ENCODE measurements around the gene RAB12.
"Not testable (repeated sequence)": the region's sequence is repeated elsewhere in the genome, so short reads cannot be mapped to it uniquely, and the experiment has no call there.

The RAB12 gene

GRCh38 chr18:8647359-8647758 lies 38.1 kb downstream of the RAB12 start:
- DNase-seq (ENCODE audit: low read depth), result not testable (repeated sequence)

- not testable (repeated sequence) for DNase-seq (ENCODE audit: low read depth)
Measured at GRCh38 chr18:8651478-8652261, 42.4 kb downstream of the RAB12 start.

GRCh38 chr18:8654503-8655451 lies 45.5 kb downstream of the RAB12 start:
- no peak for DNase-seq (ENCODE audit: low read depth)

GRCh38 chr18:8656232-8656631 lies 47.0 kb downstream of the RAB12 start:
- DNase-seq (ENCODE audit: low read depth), result no peak

GRCh38 chr18:8657050-8657820 lies 48.0 kb downstream of the RAB12 start:
- no peak for DNase-seq (ENCODE audit: low read depth)

- DNase-seq (ENCODE audit: low read depth), result peak; percentile 23
Measured at GRCh38 chr18:8657873-8658470, 48.7 kb downstream of the RAB12 start.

GRCh38 chr18:8658858-8659485 lies 49.7 kb downstream of the RAB12 start:
- no peak for DNase-seq (ENCODE audit: low read depth)

GRCh38 chr18:8659609-8660242 lies 50.5 kb downstream of the RAB12 start:
- no peak for DNase-seq (ENCODE audit: low read depth)

GRCh38 chr18:8660316-8660715 lies 51.1 kb downstream of the RAB12 start:
- DNase-seq (ENCODE audit: low read depth), result no peak

- DNase-seq (ENCODE audit: low read depth), result no peak
Measured at GRCh38 chr18:8661754-8662559, 52.7 kb downstream of the RAB12 start.

- no peak for DNase-seq (ENCODE audit: low read depth)
Measured at GRCh38 chr18:8662560-8663255, 53.5 kb downstream of the RAB12 start.

GRCh38 chr18:8667846-8668245 lies 58.6 kb downstream of the RAB12 start:
- no peak for DNase-seq (ENCODE audit: low read depth)

- no peak for DNase-seq (ENCODE audit: low read depth)
Measured at GRCh38 chr18:8668381-8668780, 59.1 kb downstream of the RAB12 start.

- DNase-seq (ENCODE audit: low read depth), result no peak
Measured at GRCh38 chr18:8669571-8669970, 60.3 kb downstream of the RAB12 start.

GRCh38 chr18:8673256-8674209 lies 64.3 kb downstream of the RAB12 start:
- DNase-seq (ENCODE audit: low read depth), result no peak

GRCh38 chr18:8675057-8675456 lies 65.8 kb downstream of the RAB12 start:
- DNase-seq (ENCODE audit: low read depth), result no peak

GRCh38 chr18:8681196-8681595 lies 72.0 kb downstream of the RAB12 start:
- DNase-seq (ENCODE audit: low read depth), result no peak

GRCh38 chr18:8684577-8684976 lies 75.3 kb downstream of the RAB12 start:
- DNase-seq (ENCODE audit: low read depth), result no peak
